ENCODE measurements around the gene AFMID. TPM values are rescaled to one million over a fixed set of nuclear protein-coding genes. Genes with fewer than 3 reads are reported as not detected.
A peak's percentile ranks its signal among the peaks of the same experiment; 100 is the strongest.

The AFMID gene
- total and polyA plus RNA-seq, 2 of the 13 experiments (the other 11 are each of a cell fraction or from before 2014, with no cell fraction given), result 249 to 270 TPM

- TF ChIP-seq AHDC1 (CRISPR knock-in tag; IDR thresholded peaks at IDR 0.05; ENCODE audit: borderline replicate concordance) (no peak), ASH2L (IDR thresholded peaks at IDR 0.05; ENCODE audit: insufficient read length, low read depth, low read length) (no peak), SMAD1 (CRISPR knock-in tag; IDR thresholded peaks at IDR 0.05; ENCODE audit: borderline replicate concordance, low read depth) (peak; percentile 61; the same call in 1 of the 2 replicates), ZNF737 (CRISPR knock-in tag; IDR thresholded peaks at IDR 0.05; ENCODE audit: borderline replicate concordance) (no peak), DNMT3B (CRISPR knock-in tag; conservative IDR thresholded peaks at IDR 0.05) (peak; percentile 75), ZNF343 (CRISPR knock-in tag; IDR thresholded peaks at IDR 0.05) (peak; percentile 56), ZMYM3 (CRISPR knock-in tag; IDR thresholded peaks at IDR 0.05) (no peak; the same call in 1 of the 2 replicates), KAT7 (CRISPR knock-in tag; IDR thresholded peaks at IDR 0.05; ENCODE audit: borderline replicate concordance) (peak; percentile 57; the same call in 1 of the 2 replicates), KLF9 (CRISPR knock-in tag; IDR thresholded peaks at IDR 0.05; ENCODE audit: low read depth) (peak; percentile 80; the same call in 1 of the 2 replicates), NCOA5 (CRISPR knock-in tag; IDR thresholded peaks at IDR 0.05) (no peak), ZNF782 (CRISPR knock-in tag; IDR thresholded peaks at IDR 0.05; ENCODE audit: borderline replicate concordance) (no peak), ATF5 (CRISPR knock-in tag; IDR thresholded peaks at IDR 0.05; ENCODE audit: low read depth) (no peak; the same call in 1 of the 2 replicates), HMGA1 (CRISPR knock-in tag; conservative IDR thresholded peaks at IDR 0.05) (no peak), ZC3H13 (CRISPR knock-in tag; IDR thresholded peaks at IDR 0.05) (peak; percentile 99), IKZF4 (CRISPR knock-in tag; IDR thresholded peaks at IDR 0.05; ENCODE audit: borderline replicate concordance, low read depth, not compliant biosample characterization) (peak; percentile 93), ZNF781 (CRISPR knock-in tag; IDR thresholded peaks at IDR 0.05; ENCODE audit: borderline replicate concordance, not compliant biosample characterization) (peak; percentile 46), ZSCAN25 (CRISPR knock-in tag; IDR thresholded peaks at IDR 0.05) (peak; percentile 93)
- TF ChIP-seq, protein P1, sequence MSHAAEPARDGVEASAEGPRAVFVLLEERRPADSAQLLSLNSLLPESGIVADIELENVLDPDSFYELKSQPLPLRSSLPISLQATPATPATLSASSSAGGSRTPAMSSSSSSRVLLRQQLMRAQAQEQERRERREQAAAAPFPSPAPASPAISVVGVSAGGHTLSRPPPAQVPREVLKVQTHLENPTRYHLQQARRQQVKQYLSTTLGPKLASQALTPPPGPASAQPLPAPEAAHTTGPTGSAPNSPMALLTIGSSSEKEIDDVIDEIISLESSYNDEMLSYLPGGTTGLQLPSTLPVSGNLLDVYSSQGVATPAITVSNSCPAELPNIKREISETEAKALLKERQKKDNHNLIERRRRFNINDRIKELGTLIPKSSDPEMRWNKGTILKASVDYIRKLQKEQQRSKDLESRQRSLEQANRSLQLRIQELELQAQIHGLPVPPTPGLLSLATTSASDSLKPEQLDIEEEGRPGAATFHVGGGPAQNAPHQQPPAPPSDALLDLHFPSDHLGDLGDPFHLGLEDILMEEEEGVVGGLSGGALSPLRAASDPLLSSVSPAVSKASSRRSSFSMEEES (CRISPR knock-in tag; IDR thresholded peaks at IDR 0.05), result peak; percentile 81
- TF ChIP-seq, protein P2, sequence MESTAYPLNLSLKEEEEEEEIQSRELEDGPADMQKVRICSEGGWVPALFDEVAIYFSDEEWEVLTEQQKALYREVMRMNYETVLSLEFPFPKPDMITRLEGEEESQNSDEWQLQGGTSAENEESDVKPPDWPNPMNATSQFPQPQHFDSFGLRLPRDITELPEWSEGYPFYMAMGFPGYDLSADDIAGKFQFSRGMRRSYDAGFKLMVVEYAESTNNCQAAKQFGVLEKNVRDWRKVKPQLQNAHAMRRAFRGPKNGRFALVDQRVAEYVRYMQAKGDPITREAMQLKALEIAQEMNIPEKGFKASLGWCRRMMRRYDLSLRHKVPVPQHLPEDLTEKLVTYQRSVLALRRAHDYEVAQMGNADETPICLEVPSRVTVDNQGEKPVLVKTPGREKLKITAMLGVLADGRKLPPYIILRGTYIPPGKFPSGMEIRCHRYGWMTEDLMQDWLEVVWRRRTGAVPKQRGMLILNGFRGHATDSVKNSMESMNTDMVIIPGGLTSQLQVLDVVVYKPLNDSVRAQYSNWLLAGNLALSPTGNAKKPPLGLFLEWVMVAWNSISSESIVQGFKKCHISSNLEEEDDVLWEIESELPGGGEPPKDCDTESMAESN (CRISPR knock-in tag; conservative IDR thresholded peaks at IDR 0.05), result peak; percentile 100
Measured at GRCh38 chr17:78186692-78187595, at the start of gene AFMID, which contains the start of gene TK1 (continued).

Measured in HepG2 (cell line).